ENCODE results near the gene MYO1D. TPM values are rescaled to one million over a fixed set of nuclear protein-coding genes. Genes with fewer than 3 reads are reported as not detected.

MYO1D gene
- polyA plus RNA-seq, 1 donor = 66.8 TPM

DNA sequence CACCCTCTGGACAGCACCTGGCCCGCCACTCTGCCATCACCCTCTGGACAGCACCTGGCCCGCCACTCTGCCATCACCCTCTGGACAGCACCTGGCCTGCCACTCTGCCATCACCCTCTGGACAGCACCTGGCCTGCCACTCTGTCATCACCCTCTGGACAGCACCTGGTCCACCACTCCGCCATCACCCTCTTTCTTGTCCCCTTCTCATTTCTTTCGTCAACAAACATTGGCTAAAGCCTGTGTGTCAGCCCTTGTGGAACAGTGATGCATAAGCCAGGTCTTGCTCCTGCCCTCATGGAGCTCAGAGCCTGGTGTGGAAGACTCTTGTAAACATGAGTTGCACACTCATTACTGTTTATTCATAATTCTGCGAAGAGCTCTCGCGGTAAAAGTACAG lies 358.9 kb downstream of the MYO1D start:
- no peak for DNase-seq
- Histone ChIP-seq H3K9me3 (ENCODE audit: control insufficient read depth, low read depth, low read length) (no peaks in the 10 kb centered on the region), H3K27ac (ENCODE audit: low read length) (no peak overlapping the region), H3K27me3 (ENCODE audit: control insufficient read depth, insufficient read depth, low read length) (no peaks in the 10 kb centered on the region), H3K36me3 (ENCODE audit: control insufficient read depth, insufficient read depth, low read length) (no peaks in the 10 kb centered on the region), H3K4me3 (ENCODE audit: low read length) (no peak overlapping the region), H3K4me1 (ENCODE audit: control insufficient read depth, insufficient read depth, low read length) (peaks cover 16% of the 10 kb centered on the region)
- no CpG with 5 or more reads among the region's 7 CpGs for WGBS (ENCODE audit: insufficient coverage, low lambda C conversion rate)

DNA sequence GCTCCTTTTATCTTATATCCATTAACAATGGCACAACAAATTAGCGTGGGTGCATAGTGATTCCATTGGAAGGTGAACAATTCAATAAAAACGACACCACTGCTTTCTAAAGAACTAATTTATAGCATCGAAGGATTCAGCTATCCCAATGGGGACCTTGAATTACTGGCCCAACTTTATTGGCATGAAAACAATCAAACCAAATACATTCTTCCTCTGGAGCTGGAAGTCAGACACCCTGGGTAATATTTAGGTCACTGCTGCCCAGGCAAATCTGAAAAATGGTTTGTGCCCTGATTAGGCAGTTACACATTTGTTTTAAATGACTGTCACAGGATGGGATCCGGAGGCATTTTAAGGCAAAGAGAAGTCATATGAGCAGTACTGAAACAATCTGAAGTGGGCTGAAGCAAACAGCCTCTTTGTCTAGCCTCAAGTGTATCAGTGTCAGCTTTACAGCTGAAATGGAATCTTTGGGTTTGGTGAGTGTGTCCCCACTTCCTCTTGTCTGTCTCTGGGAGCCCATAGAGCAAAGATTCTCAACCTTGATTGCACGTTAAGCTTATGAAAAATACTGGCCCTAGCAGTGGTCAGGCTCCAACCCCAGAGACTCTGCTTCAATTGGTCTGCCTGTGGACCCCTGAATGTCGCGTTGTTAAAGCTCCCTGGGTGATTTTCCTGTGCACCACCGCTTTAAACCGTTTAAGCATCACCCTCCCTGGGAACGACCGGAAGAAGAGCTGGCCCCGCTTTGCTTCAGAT lies 359.8 kb downstream of the MYO1D start:
- H3K4me3 ChIP-seq (ENCODE audit: low read length) = no peak overlapping the region
- no peak for DNase-seq
- peaks cover 16% of the 10 kb centered on the region for H3K4me1 ChIP-seq (ENCODE audit: control insufficient read depth, insufficient read depth, low read length)
- no peaks in the 10 kb centered on the region for H3K9me3 ChIP-seq (ENCODE audit: control insufficient read depth, low read depth, low read length)
- no peaks in the 10 kb centered on the region for H3K36me3 ChIP-seq (ENCODE audit: control insufficient read depth, insufficient read depth, low read length)
- WGBS (ENCODE audit: insufficient coverage, low lambda C conversion rate) = no CpG with 5 or more reads among the region's 12 CpGs
- H3K27me3 ChIP-seq (ENCODE audit: control insufficient read depth, insufficient read depth, low read length) = no peaks in the 10 kb centered on the region
- H3K27ac ChIP-seq (ENCODE audit: low read length) = no peak overlapping the region

DNA sequence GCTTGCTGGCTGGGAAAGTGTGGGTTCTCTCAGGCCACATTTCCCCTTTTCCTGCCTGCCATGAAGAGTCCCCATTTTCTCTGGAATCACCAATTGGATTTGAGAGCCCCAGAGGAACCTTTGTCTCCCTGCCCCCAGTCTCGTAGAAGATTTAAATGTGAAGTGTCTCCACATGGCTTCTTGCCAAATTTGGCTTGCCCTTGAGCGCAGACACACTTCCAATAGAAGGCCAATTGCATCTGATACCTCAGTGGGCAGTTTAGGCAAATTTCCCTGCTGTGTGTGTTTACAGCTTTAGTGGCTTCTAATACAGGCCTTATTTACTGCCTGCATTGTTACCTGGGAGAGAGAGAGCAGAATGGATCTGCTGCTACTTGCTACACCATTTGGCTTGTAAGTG lies 360.5 kb downstream of the MYO1D start:
- no peak overlapping the region for H3K4me3 ChIP-seq (ENCODE audit: low read length)
- WGBS (ENCODE audit: insufficient coverage, low lambda C conversion rate) = 0% methylated on average over 1 of the region's 2 CpGs
- H3K27ac ChIP-seq (ENCODE audit: low read length) = no peak overlapping the region
- no peaks in the 10 kb centered on the region for H3K36me3 ChIP-seq (ENCODE audit: control insufficient read depth, insufficient read depth, low read length)
- H3K27me3 ChIP-seq (ENCODE audit: control insufficient read depth, insufficient read depth, low read length) = no peaks in the 10 kb centered on the region
- peaks cover 16% of the 10 kb centered on the region for H3K4me1 ChIP-seq (ENCODE audit: control insufficient read depth, insufficient read depth, low read length)
- no peaks in the 10 kb centered on the region for H3K9me3 ChIP-seq (ENCODE audit: control insufficient read depth, low read depth, low read length)
- no peak for DNase-seq

DNA sequence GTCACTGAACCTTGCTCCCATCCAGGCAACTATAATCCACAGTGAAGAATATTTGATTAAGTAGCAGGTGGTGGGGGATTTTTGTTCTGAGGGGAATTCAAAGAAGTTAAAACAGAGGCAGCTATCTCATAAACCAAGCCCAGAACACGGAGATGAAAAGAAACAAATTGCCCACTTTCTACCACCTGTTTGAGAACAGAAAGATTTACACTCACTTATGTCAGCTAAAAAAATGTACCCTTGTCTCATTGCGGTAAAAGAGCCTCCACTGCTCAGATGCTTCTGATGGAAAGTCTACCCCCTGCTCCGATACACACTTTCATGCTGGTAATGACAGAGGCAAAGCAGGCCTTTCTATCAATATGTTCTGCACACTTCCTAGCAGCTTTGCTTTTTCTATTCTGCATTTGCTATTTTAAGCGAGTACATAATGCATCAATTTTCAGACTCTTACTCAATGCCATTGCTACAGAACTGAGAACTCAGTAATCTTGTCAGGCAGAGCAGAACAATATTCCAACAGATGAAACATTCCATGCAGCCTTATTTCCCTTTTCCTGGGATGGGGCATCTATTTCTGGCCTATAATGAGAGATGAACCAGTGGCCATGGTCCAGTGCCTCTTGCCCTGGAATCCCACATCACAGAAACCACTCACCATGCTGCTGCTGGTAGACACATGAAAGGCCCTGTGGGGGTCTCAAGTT lies 361.1 kb downstream of the MYO1D start:
- DNase-seq = no peak
- no peaks in the 10 kb centered on the region for H3K36me3 ChIP-seq (ENCODE audit: control insufficient read depth, insufficient read depth, low read length)

DNA sequence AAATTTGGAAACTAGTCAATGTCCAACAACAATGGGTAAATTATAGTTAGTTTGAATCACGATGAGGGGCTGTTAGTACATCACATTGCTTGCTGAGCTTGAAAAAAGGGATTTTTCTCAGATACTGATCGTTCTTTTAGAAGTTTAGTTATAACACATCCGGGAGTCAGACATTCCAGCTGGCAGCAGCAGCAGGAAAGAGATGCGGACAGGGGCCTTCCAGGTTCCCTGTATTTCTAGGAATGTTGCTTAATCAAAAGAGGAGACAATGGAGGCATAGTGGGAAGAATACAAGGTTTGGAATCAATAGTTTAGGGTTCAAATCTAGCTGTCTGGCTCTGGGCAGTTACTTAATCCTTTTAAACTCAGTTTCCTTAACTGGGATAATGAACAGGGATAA lies 362.3 kb downstream of the MYO1D start:
- DNase-seq = no peak
- no peaks in the 10 kb centered on the region for H3K36me3 ChIP-seq (ENCODE audit: control insufficient read depth, insufficient read depth, low read length)
- 100% methylated on average over 1 of the region's 4 CpGs for WGBS (ENCODE audit: insufficient coverage, low lambda C conversion rate)
- no peak overlapping the region for H3K27ac ChIP-seq (ENCODE audit: low read length)
- H3K9me3 ChIP-seq (ENCODE audit: control insufficient read depth, low read depth, low read length) = no peaks in the 10 kb centered on the region
- H3K4me1 ChIP-seq (ENCODE audit: control insufficient read depth, insufficient read depth, low read length) = peaks cover 8% of the 10 kb centered on the region
- no peaks in the 10 kb centered on the region for H3K27me3 ChIP-seq (ENCODE audit: control insufficient read depth, insufficient read depth, low read length)
- no peak overlapping the region for H3K4me3 ChIP-seq (ENCODE audit: low read length)

More for the DNA sequence above, 361.1 kb downstream of the MYO1D start:
- 100% methylated on average over 1 of the region's 4 CpGs for WGBS (ENCODE audit: insufficient coverage, low lambda C conversion rate)
- no peaks in the 10 kb centered on the region for H3K27me3 ChIP-seq (ENCODE audit: control insufficient read depth, insufficient read depth, low read length)
- H3K4me1 ChIP-seq (ENCODE audit: control insufficient read depth, insufficient read depth, low read length) = peaks cover 16% of the 10 kb centered on the region
- no peaks in the 10 kb centered on the region for H3K9me3 ChIP-seq (ENCODE audit: control insufficient read depth, low read depth, low read length)
- H3K4me3 ChIP-seq (ENCODE audit: low read length) = no peak overlapping the region
- H3K27ac ChIP-seq (ENCODE audit: low read length) = no peak overlapping the region

DNA sequence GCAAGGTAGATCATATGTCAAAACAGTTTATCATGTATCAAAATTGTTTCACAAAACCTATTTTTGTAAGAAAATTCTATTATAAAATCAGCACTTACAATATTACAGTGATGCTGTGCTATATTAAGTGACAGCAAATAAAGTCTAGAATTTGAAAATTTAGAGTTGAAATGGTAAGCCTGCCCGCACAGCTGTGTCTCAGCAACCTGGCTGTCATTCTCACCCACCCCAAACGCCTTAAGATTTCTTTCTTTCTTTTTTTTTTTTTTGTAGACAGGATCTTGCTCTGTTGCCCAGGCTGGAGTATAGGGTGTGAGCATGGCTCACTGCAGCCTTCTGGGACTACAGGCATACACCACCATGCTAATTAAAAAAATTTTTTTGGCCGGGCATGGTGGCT lies 363.3 kb downstream of the MYO1D start:
- H3K4me3 ChIP-seq (ENCODE audit: low read length) = no peak overlapping the region
- peaks cover 2% of the 10 kb centered on the region for H3K36me3 ChIP-seq (ENCODE audit: control insufficient read depth, insufficient read depth, low read length)
- no CpG with 5 or more reads among the region's 3 CpGs for WGBS (ENCODE audit: insufficient coverage, low lambda C conversion rate)
- no peak for DNase-seq
- no peak overlapping the region for H3K27ac ChIP-seq (ENCODE audit: low read length)
- peaks cover 7% of the 10 kb centered on the region for H3K4me1 ChIP-seq (ENCODE audit: control insufficient read depth, insufficient read depth, low read length)
- no peaks in the 10 kb centered on the region for H3K9me3 ChIP-seq (ENCODE audit: control insufficient read depth, low read depth, low read length)
- no peaks in the 10 kb centered on the region for H3K27me3 ChIP-seq (ENCODE audit: control insufficient read depth, insufficient read depth, low read length)

DNA sequence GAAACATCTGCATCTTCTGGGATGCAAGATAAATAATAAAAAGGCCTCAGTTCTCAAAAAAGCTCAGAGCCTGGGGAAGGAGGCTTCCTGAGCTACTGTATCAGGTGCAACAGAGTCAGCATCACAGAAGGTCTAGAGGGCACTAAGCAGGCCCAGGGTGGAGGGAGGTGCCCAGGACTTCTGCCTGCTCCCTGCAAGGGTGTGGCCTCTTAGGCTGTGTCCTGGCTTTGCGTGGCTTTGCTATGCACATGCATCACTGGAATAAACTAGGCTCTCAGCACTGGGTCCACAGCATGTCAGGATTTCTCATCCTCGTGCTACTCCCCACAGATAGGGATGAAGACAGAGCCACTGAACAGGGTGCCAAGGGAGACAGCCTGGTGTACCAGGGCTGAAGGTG lies 364.6 kb downstream of the MYO1D start:
- DNase-seq = no peak
- Histone ChIP-seq H3K9me3 (ENCODE audit: control insufficient read depth, low read depth, low read length) (no peaks in the 10 kb centered on the region), H3K4me1 (ENCODE audit: control insufficient read depth, insufficient read depth, low read length) (peaks cover 7% of the 10 kb centered on the region), H3K36me3 (ENCODE audit: control insufficient read depth, insufficient read depth, low read length) (peaks cover 4% of the 10 kb centered on the region), H3K4me3 (ENCODE audit: low read length) (no peak overlapping the region), H3K27me3 (ENCODE audit: control insufficient read depth, insufficient read depth, low read length) (no peaks in the 10 kb centered on the region), H3K27ac (ENCODE audit: low read length) (no peak overlapping the region)
- no CpG with 5 or more reads among the region's 2 CpGs for WGBS (ENCODE audit: insufficient coverage, low lambda C conversion rate)

DNA sequence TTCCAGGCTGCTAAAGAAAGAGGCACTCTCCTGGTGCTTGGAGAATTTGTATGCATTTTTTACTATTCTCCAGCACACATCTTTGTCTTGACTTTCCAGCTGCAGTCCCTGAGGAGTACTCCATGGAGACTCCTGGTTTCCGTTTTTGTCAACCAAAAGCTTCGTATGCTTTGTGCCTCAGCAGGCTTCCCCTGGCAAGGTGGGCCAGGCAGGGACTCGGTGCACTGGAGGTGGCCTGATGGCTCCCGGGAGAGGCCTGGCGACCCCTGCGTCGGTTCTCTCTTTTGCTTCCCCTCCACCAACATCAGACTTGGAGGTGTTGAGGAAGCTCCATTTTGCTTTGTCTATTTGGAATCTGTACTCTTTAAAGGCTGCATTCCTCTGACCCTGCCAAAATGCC lies 366.5 kb downstream of the MYO1D start:
- Histone ChIP-seq H3K27me3 (ENCODE audit: control insufficient read depth, insufficient read depth, low read length) (no peaks in the 10 kb centered on the region), H3K4me1 (ENCODE audit: control insufficient read depth, insufficient read depth, low read length) (peaks cover 7% of the 10 kb centered on the region), H3K9me3 (ENCODE audit: control insufficient read depth, low read depth, low read length) (no peaks in the 10 kb centered on the region), H3K27ac (ENCODE audit: low read length) (no peak overlapping the region), H3K4me3 (ENCODE audit: low read length) (no peak overlapping the region), H3K36me3 (ENCODE audit: control insufficient read depth, insufficient read depth, low read length) (peaks cover 4% of the 10 kb centered on the region)
- WGBS (ENCODE audit: insufficient coverage, low lambda C conversion rate) = no CpG with 5 or more reads among the region's 7 CpGs
- no peak for DNase-seq

DNA sequence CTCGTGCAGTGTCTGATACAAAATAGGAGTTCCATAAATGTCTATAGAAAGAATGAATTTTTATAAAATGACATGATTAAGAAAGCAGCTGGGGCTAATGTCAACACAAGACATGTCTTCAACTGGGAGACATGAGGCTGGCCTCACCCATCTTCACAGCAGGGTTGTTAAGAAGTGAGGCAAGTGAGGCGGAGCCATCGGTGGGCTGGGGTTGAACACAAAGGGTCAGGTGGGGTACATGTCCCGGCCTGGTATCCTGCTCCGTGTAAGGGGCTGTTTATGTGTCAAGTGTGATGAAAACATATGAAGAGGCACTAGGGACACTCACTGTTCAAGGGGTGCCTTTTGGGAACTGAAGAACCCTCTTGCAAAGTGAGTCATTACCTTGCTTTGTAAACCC lies 368.0 kb downstream of the MYO1D start:
- DNase-seq = no peak
- Histone ChIP-seq H3K4me1 (ENCODE audit: control insufficient read depth, insufficient read depth, low read length) (no peaks in the 10 kb centered on the region), H3K9me3 (ENCODE audit: control insufficient read depth, low read depth, low read length) (no peaks in the 10 kb centered on the region), H3K36me3 (ENCODE audit: control insufficient read depth, insufficient read depth, low read length) (peaks cover 4% of the 10 kb centered on the region), H3K4me3 (ENCODE audit: low read length) (no peak overlapping the region), H3K27ac (ENCODE audit: low read length) (no peak overlapping the region), H3K27me3 (ENCODE audit: control insufficient read depth, insufficient read depth, low read length) (no peaks in the 10 kb centered on the region)
- WGBS (ENCODE audit: insufficient coverage, low lambda C conversion rate) = no CpG with 5 or more reads among the region's 5 CpGs

DNA sequence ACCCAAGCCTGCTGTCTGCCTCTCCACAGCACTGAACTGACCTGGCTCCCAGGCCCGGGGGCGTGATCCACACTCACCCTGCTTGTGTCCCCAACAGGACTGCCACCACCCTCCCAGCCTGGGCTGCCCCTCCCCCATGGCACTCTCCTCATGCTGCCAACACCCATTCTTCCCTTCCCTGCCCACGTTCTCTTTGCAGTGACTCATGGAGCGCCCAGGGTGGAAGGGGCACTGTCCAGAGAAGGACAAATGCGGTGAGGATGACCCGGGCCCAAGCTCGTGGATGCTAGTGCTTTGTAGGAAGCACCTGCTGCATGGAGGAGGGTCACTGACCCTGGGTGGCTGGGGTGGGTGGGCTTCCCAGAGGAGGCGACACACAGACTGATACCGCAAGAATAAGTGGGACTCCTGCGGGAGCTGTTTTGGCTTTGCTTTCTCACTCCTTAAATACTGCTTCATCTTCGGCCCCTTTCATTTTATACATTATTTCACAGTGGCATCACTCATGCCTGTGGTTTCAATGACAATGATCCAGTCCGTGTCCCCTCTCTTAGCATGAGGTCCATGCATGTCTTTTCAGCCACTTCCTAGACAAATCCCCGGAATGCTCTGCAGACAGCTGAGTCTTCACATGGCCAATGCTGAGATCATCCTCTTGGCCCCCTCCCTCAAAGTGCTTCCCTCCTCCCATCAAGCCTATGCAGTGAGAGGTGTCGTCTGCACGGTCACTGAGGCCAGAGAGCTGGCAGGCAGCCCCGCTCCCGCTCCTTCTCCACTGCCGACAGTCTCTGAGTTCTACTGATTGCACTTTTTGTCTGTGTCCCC lies 372.5 kb downstream of the MYO1D start:
- no peaks in the 10 kb centered on the region for H3K27me3 ChIP-seq (ENCODE audit: control insufficient read depth, insufficient read depth, low read length)
- no peaks in the 10 kb centered on the region for H3K4me1 ChIP-seq (ENCODE audit: control insufficient read depth, insufficient read depth, low read length)
- H3K4me3 ChIP-seq (ENCODE audit: low read length) = no peak overlapping the region
- 100% methylated on average over 1 of the region's 18 CpGs for WGBS (ENCODE audit: insufficient coverage, low lambda C conversion rate)
- peaks cover 4% of the 10 kb centered on the region for H3K36me3 ChIP-seq (ENCODE audit: control insufficient read depth, insufficient read depth, low read length)
- DNase-seq = no peak
- no peak overlapping the region for H3K27ac ChIP-seq (ENCODE audit: low read length)
- H3K9me3 ChIP-seq (ENCODE audit: control insufficient read depth, low read depth, low read length) = no peaks in the 10 kb centered on the region

Measured in large intestine (tissue), 3 donors.